Karpas-422 (cell line): ENCODE results near the gene CNTN1. TPM values are rescaled to one million over a fixed set of nuclear protein-coding genes. Genes with fewer than 3 reads are reported as not detected.

Experiments
- DNase-seq: peaks from one replicate; pipeline ENCODE4 v3.0.0-alpha.2; 2015
- H2AFZ ChIP-seq: fragments of 200-600 bp; sonication (generic); 2 replicates; pipeline ENCODE4 v1.6.1; 2014; ENCODE audit warnings: antibody characterized with exemption, low read length, mixed read lengths
- H3K27ac ChIP-seq: fragments of 200-600 bp; sonication (generic); 2 replicates; pipeline ENCODE4 v1.5.1; 2014; ENCODE audit warnings: mild to moderate bottlenecking, low read length, moderate library complexity
- H3K27me3 ChIP-seq: fragments of 200-600 bp; sonication (generic); 2 replicates; pipeline ENCODE4 v1.6.1; 2014; ENCODE audit warnings: low read length, mixed read lengths
- H3K36me3 ChIP-seq: fragments of 200-600 bp; sonication (generic); 2 replicates; pipeline ENCODE4 v1.6.1; 2014; ENCODE audit warnings: low read length, mixed read lengths; ENCODE audit not compliant: insufficient read depth
- H3K4me1 ChIP-seq: fragments of 200-600 bp; sonication (generic); 2 replicates; pipeline ENCODE4 v1.6.1; 2014; ENCODE audit warnings: mild to moderate bottlenecking, low read length, mixed read lengths
- H3K4me2 ChIP-seq: fragments of 200-600 bp; sonication (generic); 2 replicates; pipeline ENCODE4 v1.6.1; 2014; ENCODE audit warnings: low read length, low read depth, mild to moderate bottlenecking; ENCODE audit not compliant: poor library complexity, severe bottlenecking
- H3K4me3 ChIP-seq: fragments of 200-600 bp; sonication (generic); 2 replicates; pipeline ENCODE4 v1.5.1; 2014; ENCODE audit warnings: mild to moderate bottlenecking, antibody characterized with exemption, low read length, mixed read lengths
- H3K79me2 ChIP-seq: fragments of 200-600 bp; sonication (generic); 2 replicates; pipeline ENCODE4 v1.6.1; 2014; ENCODE audit warnings: mild to moderate bottlenecking, low read length, mixed read lengths
- H3K9ac ChIP-seq: fragments of 200-600 bp; sonication (generic); 2 replicates; pipeline ENCODE4 v1.6.0; 2014; ENCODE audit warnings: low read length
- H3K9me2 ChIP-seq: fragments of 200-600 bp; sonication (generic), shearing (Covaris generic); replicated peaks from 2 replicates; pipeline ENCODE4 v1.6.0; 2014; ENCODE audit warnings: mild to moderate bottlenecking, low read length, moderate library complexity; ENCODE audit not compliant: insufficient read depth
- H3K9me3 ChIP-seq: fragments of 300-700, 200-600 bp; sonication (generic); 2 replicates; pipeline ENCODE4 v1.6.1; 2014; ENCODE audit warnings: low read length, mixed read lengths
- H4K20me1 ChIP-seq: fragments of 200-600 bp; sonication (generic); 2 replicates; pipeline ENCODE4 v1.6.1; 2014; ENCODE audit warnings: mild to moderate bottlenecking, antibody characterized with exemption, low read length, low read depth; ENCODE audit not compliant: insufficient read depth
- total RNA-seq: library from RNA; depleted of rRNA; stranded (reverse); fragments of >200 nt; shearing (Covaris generic); gene quantifications from 2 replicates; pipeline ENCODE4 v1.2.3, GENCODE V29; 2014; ENCODE audit warnings: low replicate concordance

CNTN1 gene
- total RNA-seq, 1 experiment from 2014 or later, result not detected

GRCh38 chr12:40684986-40685385, 7.3 kb upstream of the CNTN1 start:
- Histone ChIP-seq H3K4me1 (no peaks in the 10 kb centered on the region), H3K4me2 (no peak overlapping the region), H4K20me1 (no peaks in the 10 kb centered on the region), H3K4me3 (no peak overlapping the region), H3K27ac (no peak overlapping the region), H3K9me3 (no peaks in the 10 kb centered on the region), H3K27me3 (no peaks in the 10 kb centered on the region), H2AFZ (no peak overlapping the region), H3K79me2 (no peaks in the 10 kb centered on the region), H3K9me2 (no peaks in the 10 kb centered on the region), H3K36me3 (no peaks in the 10 kb centered on the region), H3K9ac (no peak overlapping the region)
- no peak for DNase-seq

- no peaks in the 10 kb centered on the region for H3K4me1 ChIP-seq
- no peak overlapping the region for H2AFZ ChIP-seq
Measured at GRCh38 chr12:40688085-40688725, 4.0 kb upstream of the CNTN1 start.

GRCh38 chr12:40689576-40689975, 2.7 kb upstream of the CNTN1 start:
- H3K9ac ChIP-seq, result no peak overlapping the region
- no peak overlapping the region for H3K27ac ChIP-seq
- H3K27me3 ChIP-seq, result no peaks in the 10 kb centered on the region
- no peak for DNase-seq
- no peaks in the 10 kb centered on the region for H4K20me1 ChIP-seq
- no peaks in the 10 kb centered on the region for H3K9me3 ChIP-seq
- H3K9me2 ChIP-seq, result no peaks in the 10 kb centered on the region
- no peaks in the 10 kb centered on the region for H3K4me1 ChIP-seq
- H2AFZ ChIP-seq, result no peak overlapping the region
- H3K4me3 ChIP-seq, result no peak overlapping the region
- H3K79me2 ChIP-seq, result no peaks in the 10 kb centered on the region
- no peak overlapping the region for H3K4me2 ChIP-seq
- no peaks in the 10 kb centered on the region for H3K36me3 ChIP-seq

More at GRCh38 chr12:40688085-40688725, 4.0 kb upstream of the CNTN1 start:
- Histone ChIP-seq H3K9me3 (no peaks in the 10 kb centered on the region), H3K27me3 (no peaks in the 10 kb centered on the region), H3K27ac (no peak overlapping the region), H3K4me3 (no peak overlapping the region), H3K36me3 (no peaks in the 10 kb centered on the region), H4K20me1 (no peaks in the 10 kb centered on the region), H3K9ac (no peak overlapping the region), H3K9me2 (no peaks in the 10 kb centered on the region), H3K4me2 (no peak overlapping the region), H3K79me2 (no peaks in the 10 kb centered on the region)
- no peak for DNase-seq

- Histone ChIP-seq H3K9me2 (no peaks in the 10 kb centered on the region), H3K4me2 (no peak overlapping the region), H4K20me1 (no peaks in the 10 kb centered on the region), H3K9me3 (no peaks in the 10 kb centered on the region), H3K79me2 (no peaks in the 10 kb centered on the region), H3K4me3 (no peak overlapping the region), H2AFZ (no peak overlapping the region), H3K27me3 (no peaks in the 10 kb centered on the region), H3K27ac (no peak overlapping the region), H3K36me3 (no peaks in the 10 kb centered on the region), H3K9ac (no peak overlapping the region), H3K4me1 (no peaks in the 10 kb centered on the region)
- no peak for DNase-seq
Measured at GRCh38 chr12:40692765-40693206, 547 bp downstream of the CNTN1 start.

- H3K4me1 ChIP-seq, result no peaks in the 10 kb centered on the region
- no peak overlapping the region for H3K27ac ChIP-seq
- no peaks in the 10 kb centered on the region for H4K20me1 ChIP-seq
- DNase-seq, result no peak
- H3K9me3 ChIP-seq, result no peaks in the 10 kb centered on the region
- H3K36me3 ChIP-seq, result no peaks in the 10 kb centered on the region
- H3K79me2 ChIP-seq, result no peaks in the 10 kb centered on the region
- no peak overlapping the region for H2AFZ ChIP-seq
- H3K9me2 ChIP-seq, result no peaks in the 10 kb centered on the region
- H3K9ac ChIP-seq, result no peak overlapping the region
- H3K4me3 ChIP-seq, result no peak overlapping the region
- H3K4me2 ChIP-seq, result no peak overlapping the region
- H3K27me3 ChIP-seq, result no peaks in the 10 kb centered on the region
Measured at GRCh38 chr12:40693207-40693821, 1.1 kb downstream of the CNTN1 start.

GRCh38 chr12:40697566-40698259, 5.5 kb downstream of the CNTN1 start:
- H3K36me3 ChIP-seq, result no peaks in the 10 kb centered on the region
- no peaks in the 10 kb centered on the region for H4K20me1 ChIP-seq
- no peak overlapping the region for H3K27ac ChIP-seq
- no peaks in the 10 kb centered on the region for H3K79me2 ChIP-seq
- H2AFZ ChIP-seq, result no peak overlapping the region
- H3K4me2 ChIP-seq, result no peak overlapping the region
- H3K9me2 ChIP-seq, result no peaks in the 10 kb centered on the region
- no peaks in the 10 kb centered on the region for H3K9me3 ChIP-seq
- H3K4me3 ChIP-seq, result no peak overlapping the region
- H3K27me3 ChIP-seq, result no peaks in the 10 kb centered on the region
- DNase-seq, result no peak
- H3K4me1 ChIP-seq, result no peaks in the 10 kb centered on the region
- H3K9ac ChIP-seq, result no peak overlapping the region

GRCh38 chr12:40701756-40702155, 9.5 kb downstream of the CNTN1 start:
- H3K9me2 ChIP-seq, result no peaks in the 10 kb centered on the region
- no peaks in the 10 kb centered on the region for H3K79me2 ChIP-seq
- no peaks in the 10 kb centered on the region for H3K27me3 ChIP-seq
- H3K9me3 ChIP-seq, result no peaks in the 10 kb centered on the region
- no peaks in the 10 kb centered on the region for H3K4me1 ChIP-seq
- DNase-seq, result no peak
- H3K36me3 ChIP-seq, result no peaks in the 10 kb centered on the region
- no peak overlapping the region for H2AFZ ChIP-seq
- no peak overlapping the region for H3K9ac ChIP-seq
- H3K4me2 ChIP-seq, result no peak overlapping the region
- no peak overlapping the region for H3K27ac ChIP-seq
- no peak overlapping the region for H3K4me3 ChIP-seq
- no peaks in the 10 kb centered on the region for H4K20me1 ChIP-seq

- Histone ChIP-seq H3K9me2 (no peaks in the 10 kb centered on the region), H3K79me2 (no peaks in the 10 kb centered on the region), H3K4me3 (no peak overlapping the region), H3K9me3 (no peaks in the 10 kb centered on the region), H2AFZ (no peak overlapping the region), H3K4me2 (no peak overlapping the region), H3K27ac (no peak overlapping the region), H3K9ac (no peak overlapping the region), H3K36me3 (no peaks in the 10 kb centered on the region), H3K4me1 (no peaks in the 10 kb centered on the region), H4K20me1 (no peaks in the 10 kb centered on the region), H3K27me3 (no peaks in the 10 kb centered on the region)
- no peak for DNase-seq
Measured at GRCh38 chr12:40711121-40711520, 18.9 kb downstream of the CNTN1 start.
